A673 (cell line): Measurements from ENCODE around the gene MGLL. TPM values are rescaled to one million over a fixed set of nuclear protein-coding genes. Genes with fewer than 3 reads are reported as not detected.

Source experiments
- BruUV-seq: library from RNA; stranded (reverse); fragments of 400-500 nt; replicated peaks from 2 replicates; lab custom pipeline; 2021; lab: Mats Ljungman, UMichigan
- CTCF ChIA-PET: fragments of 300-600 bp; sonication (Branson Sonifier 250); formaldehyde crosslinking; loops from one replicate; lab custom pipeline; 2022; ENCODE audit warnings: antibody characterized with exemption; lab: Charles Lee
- POLR2A ChIA-PET: fragments of 300-600 bp; sonication (Branson Sonifier 250); formaldehyde crosslinking; loops from one replicate; lab custom pipeline; 2022; ENCODE audit warnings: antibody characterized with exemption; ENCODE audit not compliant: low non-redundant PET; lab: Charles Lee
- DNase-seq: peaks from one replicate; pipeline ENCODE4 v3.0.0-alpha.2; 2015; ENCODE audit warnings: low spot score
- H3K27ac ChIP-seq: fragments of 200-600 bp; sonication (generic); 2 replicates; pipeline ENCODE4 v1.5.1; 2016; ENCODE audit warnings: mixed run types, low read depth, mild to moderate bottlenecking, mixed read lengths, antibody characterized with exemption, low read length; ENCODE audit not compliant: poor library complexity, severe bottlenecking
- H3K27me3 ChIP-seq: fragments of 200-600 bp; sonication (generic); replicated peaks from 2 replicates; pipeline ENCODE4 v1.6.1; 2017; ENCODE audit warnings: mixed run types, low read depth, mild to moderate bottlenecking, mixed read lengths, antibody characterized with exemption, low read length; ENCODE audit not compliant: insufficient read depth, poor library complexity
- H3K36me3 ChIP-seq: fragments of 200-600 bp; sonication (generic); 2 replicates; pipeline ENCODE4 v1.6.1; 2016; ENCODE audit warnings: mixed run types, mild to moderate bottlenecking, mixed read lengths, antibody characterized with exemption, low read length; ENCODE audit not compliant: insufficient read depth, poor library complexity, severe bottlenecking
- H3K4me1 ChIP-seq: fragments of 200-600 bp; sonication (generic); 2 replicates; pipeline ENCODE4 v1.6.1; 2017; ENCODE audit warnings: mixed run types, mild to moderate bottlenecking, mixed read lengths, antibody characterized with exemption, low read length; ENCODE audit not compliant: insufficient read depth, poor library complexity, severe bottlenecking
- H3K4me3 ChIP-seq: fragments of 200-600 bp; sonication (generic); 2 replicates; pipeline ENCODE4 v1.5.1; 2016; ENCODE audit warnings: low read depth, mixed run types, mild to moderate bottlenecking, mixed read lengths, low read length; ENCODE audit not compliant: poor library complexity, severe bottlenecking
- H3K9me3 ChIP-seq: fragments of 200-600 bp; sonication (generic); 2 replicates; pipeline ENCODE4 v1.6.1; 2016; ENCODE audit warnings: mixed run types, low read depth, mild to moderate bottlenecking, mixed read lengths, antibody characterized with exemption, low read length; ENCODE audit not compliant: poor library complexity, severe bottlenecking
- CTCF ChIP-seq: fragments of 300-800, 200-600 bp; sonication (generic); conservative IDR thresholded peaks from 2 replicates; pipeline ENCODE4 v1.5.1; 2017; ENCODE audit warnings: low read depth, mild to moderate bottlenecking, antibody characterized with exemption, low read length, moderate library complexity, mixed read lengths
- EZH2 ChIP-seq: fragments of 200-600 bp; sonication (generic); IDR thresholded peaks from 2 replicates; pipeline ENCODE4 v1.6.1; 2017; ENCODE audit warnings: borderline replicate concordance, low read depth, mild to moderate bottlenecking, mixed read lengths, antibody characterized with exemption, low read length; ENCODE audit not compliant: poor library complexity, severe bottlenecking
- intact Hi-C: fragments of 100-400 bp; cut with micrococcal nuclease; formaldehyde crosslinking; loops from one replicate; pipeline ENCODE4 v1.10.0; 2022; ENCODE audit not compliant: unreplicated experiment
- total RNA-seq: library from RNA; stranded (reverse); gene quantifications from 2 replicates; pipeline ENCODE4 v1.2.3, GENCODE V29; 2021

The MGLL gene
- total RNA-seq, 1 experiment from 2014 or later, result 0.39 TPM

- POLR2A ChIA-PET, result no interaction called here
- H3K27me3 ChIP-seq, result no peaks in the 10 kb centered on the region
- TF ChIP-seq EZH2, result no peak
- TF ChIP-seq CTCF, result no peak
- CTCF ChIA-PET, result no interaction called here
- no peak overlapping the region for H3K27ac ChIP-seq
- peaks cover 5% of the 10 kb centered on the region for H3K4me1 ChIP-seq
- no peak for DNase-seq
- intact Hi-C loops, result no loop called here
- no TSS peak for BruUV-seq
- no peak overlapping the region for H3K4me3 ChIP-seq
- H3K9me3 ChIP-seq, result peaks cover 3% of the 10 kb centered on the region
- H3K36me3 ChIP-seq, result no peaks in the 10 kb centered on the region
These were observed 55.2 kb downstream of the MGLL start for GRCh38 chr3:127767126-127767525.

GRCh38 chr3:127765735-127766134, 56.6 kb downstream of the MGLL start:
- TF ChIP-seq EZH2 (no peak), CTCF (no peak)
- intact Hi-C loops, result no loop called here
- no peaks in the 10 kb centered on the region for H3K36me3 ChIP-seq
- CTCF ChIA-PET, result no interaction called here
- no peaks in the 10 kb centered on the region for H3K27me3 ChIP-seq
- no peak for DNase-seq
- no peak overlapping the region for H3K4me3 ChIP-seq
- POLR2A ChIA-PET, result no interaction called here
- BruUV-seq, result no TSS peak
- H3K4me1 ChIP-seq, result peaks cover 9% of the 10 kb centered on the region
- H3K9me3 ChIP-seq, result peaks cover 3% of the 10 kb centered on the region
- H3K27ac ChIP-seq, result no peak overlapping the region

- POLR2A ChIA-PET, result no interaction called here
- H3K4me3 ChIP-seq, result no peak overlapping the region
- no peak overlapping the region for H3K27ac ChIP-seq
- H3K27me3 ChIP-seq, result no peaks in the 10 kb centered on the region
- peaks cover 9% of the 10 kb centered on the region for H3K4me1 ChIP-seq
- DNase-seq, result no peak
- TF ChIP-seq CTCF (no peak), EZH2 (no peak)
- CTCF ChIA-PET, result no interaction called here
- no TSS peak for BruUV-seq
- intact Hi-C loops, result no loop called here
- no peaks in the 10 kb centered on the region for H3K36me3 ChIP-seq
- H3K9me3 ChIP-seq, result peaks cover 3% of the 10 kb centered on the region
These were observed 57.4 kb downstream of the MGLL start for GRCh38 chr3:127764841-127765362.
